GM10266 (cell line): ENCODE data around the gene UTP18.
A peak's percentile ranks its signal among the peaks of the same experiment; 100 is the strongest.

ENCODE experiments used
- DNase-seq: peaks from one replicate; pipeline ENCODE4 v3.0.0; 2012; ENCODE audit errors: extremely low spot score
- CTCF ChIP-seq: IDR thresholded peaks from 2 replicates; pipeline ENCODE4 v1.5.1; 2012; ENCODE audit warnings: mild to moderate bottlenecking, low read depth; ENCODE audit not compliant: control insufficient read depth, insufficient read depth; ENCODE audit errors: missing control alignments

Gene UTP18

GRCh38 chr17:51229889-51230288, 30.5 kb upstream of the UTP18 start:
- no peak for DNase-seq

GRCh38 chr17:51230306-51230705, 30.0 kb upstream of the UTP18 start:
- TF ChIP-seq CTCF: no peak
- no peak for DNase-seq

More at GRCh38 chr17:51229889-51230288, 30.5 kb upstream of the UTP18 start:
- TF ChIP-seq CTCF: no peak

GRCh38 chr17:51231999-51232398, 28.3 kb upstream of the UTP18 start:
- no peak for DNase-seq
- no peak for TF ChIP-seq CTCF

- DNase-seq: no peak
- TF ChIP-seq CTCF: no peak
These were observed 26.2 kb upstream of the UTP18 start for GRCh38 chr17:51234162-51234561.

GRCh38 chr17:51238255-51238887, 22.0 kb upstream of the UTP18 start:
- no peak for TF ChIP-seq CTCF
- DNase-seq: peak; percentile 28

- TF ChIP-seq CTCF: no peak
- no peak for DNase-seq
These were observed 20.1 kb upstream of the UTP18 start for GRCh38 chr17:51240275-51240674.

- no peak for TF ChIP-seq CTCF
- DNase-seq: no peak
These were observed 16.3 kb upstream of the UTP18 start for GRCh38 chr17:51244041-51244440.
